ENCODE data around the gene FKBP5. TPM values are rescaled to one million over a fixed set of nuclear protein-coding genes. Genes with fewer than 3 reads are reported as not detected.
A peak's percentile ranks its signal among the peaks of the same experiment; 100 is the strongest.

Gene FKBP5
- polyA plus RNA-seq, 1 experiment: 1.6 TPM

DNA sequence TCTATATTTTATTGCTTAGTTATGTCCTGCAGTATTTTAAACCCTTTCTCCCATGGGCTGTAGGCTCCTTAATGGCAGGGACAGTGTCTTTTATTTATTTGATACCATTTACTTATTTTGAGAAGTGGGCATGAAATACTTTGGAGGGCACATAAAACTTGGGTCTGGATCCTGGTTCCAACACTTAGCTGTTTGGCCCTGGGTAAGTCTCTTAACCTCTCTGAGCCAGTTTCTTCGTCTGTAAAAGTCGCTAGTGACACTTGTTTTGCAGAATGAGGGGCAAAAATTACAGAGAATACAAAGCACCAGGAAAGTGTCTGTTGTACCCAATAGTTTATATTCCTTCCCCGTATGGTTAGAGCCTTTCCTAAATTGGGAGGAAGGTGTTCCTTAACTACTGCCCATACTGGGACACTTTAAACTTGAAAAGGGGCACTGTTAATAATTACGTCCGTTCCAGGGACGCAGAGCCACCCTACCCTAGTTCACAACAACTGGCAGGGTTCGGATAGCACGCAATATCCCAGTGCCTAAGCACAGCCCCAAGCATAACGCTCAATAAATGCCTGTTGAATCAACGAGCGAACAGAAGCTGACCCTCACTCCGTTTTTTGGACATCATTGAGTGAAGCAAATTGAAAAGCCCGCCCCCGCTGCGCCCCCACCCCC, 42.2 kb upstream of the FKBP5 start:
- TF ChIP-seq, protein P1, sequence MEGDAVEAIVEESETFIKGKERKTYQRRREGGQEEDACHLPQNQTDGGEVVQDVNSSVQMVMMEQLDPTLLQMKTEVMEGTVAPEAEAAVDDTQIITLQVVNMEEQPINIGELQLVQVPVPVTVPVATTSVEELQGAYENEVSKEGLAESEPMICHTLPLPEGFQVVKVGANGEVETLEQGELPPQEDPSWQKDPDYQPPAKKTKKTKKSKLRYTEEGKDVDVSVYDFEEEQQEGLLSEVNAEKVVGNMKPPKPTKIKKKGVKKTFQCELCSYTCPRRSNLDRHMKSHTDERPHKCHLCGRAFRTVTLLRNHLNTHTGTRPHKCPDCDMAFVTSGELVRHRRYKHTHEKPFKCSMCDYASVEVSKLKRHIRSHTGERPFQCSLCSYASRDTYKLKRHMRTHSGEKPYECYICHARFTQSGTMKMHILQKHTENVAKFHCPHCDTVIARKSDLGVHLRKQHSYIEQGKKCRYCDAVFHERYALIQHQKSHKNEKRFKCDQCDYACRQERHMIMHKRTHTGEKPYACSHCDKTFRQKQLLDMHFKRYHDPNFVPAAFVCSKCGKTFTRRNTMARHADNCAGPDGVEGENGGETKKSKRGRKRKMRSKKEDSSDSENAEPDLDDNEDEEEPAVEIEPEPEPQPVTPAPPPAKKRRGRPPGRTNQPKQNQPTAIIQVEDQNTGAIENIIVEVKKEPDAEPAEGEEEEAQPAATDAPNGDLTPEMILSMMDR (IDR thresholded peaks at IDR 0.05; ENCODE audit: insufficient read depth, low read depth, low read length): no peak
- no peaks in the 10 kb centered on the region for H3K27me3 ChIP-seq (ENCODE audit: control insufficient read depth, insufficient read depth, low read length)
- CTCF ChIA-PET: interaction anchor here (0.6 to 1.9 kb wide), 3 partner anchors 44 to 200 kb away, joined by 3 to 4 read pairs (median 3); no protein-coding TSS in a partner anchor
- POLR2A ChIA-PET: no interaction called here
- H3K36me3 ChIP-seq (ENCODE audit: control insufficient read depth, insufficient read depth, low read length): no peaks in the 10 kb centered on the region
- H3K4me3 ChIP-seq (ENCODE audit: low read depth, low read length): peak overlapping the region; percentile 77
- no peak for DNase-seq (ENCODE audit: low read depth)

DNA sequence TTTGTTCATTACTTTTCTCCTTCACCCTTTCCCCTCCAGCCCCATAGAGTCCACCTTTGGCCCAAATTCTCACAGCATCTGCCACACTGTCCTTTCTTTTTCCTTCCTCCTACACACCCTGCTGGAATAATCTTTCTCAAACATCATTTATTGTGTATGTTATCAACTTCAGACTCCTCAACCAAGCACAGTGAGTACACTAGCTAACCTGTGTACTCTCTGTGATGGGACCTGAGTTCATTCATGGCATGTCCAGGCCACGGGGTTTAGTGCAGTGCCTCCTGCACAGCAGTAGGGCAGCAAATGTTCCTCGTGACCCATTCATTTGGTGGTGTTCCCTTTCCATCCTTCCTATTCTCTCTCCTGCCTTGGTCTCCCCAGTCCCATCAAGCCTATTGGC, 41.0 kb upstream of the FKBP5 start:
- TF ChIP-seq, protein P1 (IDR thresholded peaks at IDR 0.05; ENCODE audit: insufficient read depth, low read depth, low read length): no peak
- ChIA-PET CTCF (no interaction called here), POLR2A (no interaction called here)

DNA sequence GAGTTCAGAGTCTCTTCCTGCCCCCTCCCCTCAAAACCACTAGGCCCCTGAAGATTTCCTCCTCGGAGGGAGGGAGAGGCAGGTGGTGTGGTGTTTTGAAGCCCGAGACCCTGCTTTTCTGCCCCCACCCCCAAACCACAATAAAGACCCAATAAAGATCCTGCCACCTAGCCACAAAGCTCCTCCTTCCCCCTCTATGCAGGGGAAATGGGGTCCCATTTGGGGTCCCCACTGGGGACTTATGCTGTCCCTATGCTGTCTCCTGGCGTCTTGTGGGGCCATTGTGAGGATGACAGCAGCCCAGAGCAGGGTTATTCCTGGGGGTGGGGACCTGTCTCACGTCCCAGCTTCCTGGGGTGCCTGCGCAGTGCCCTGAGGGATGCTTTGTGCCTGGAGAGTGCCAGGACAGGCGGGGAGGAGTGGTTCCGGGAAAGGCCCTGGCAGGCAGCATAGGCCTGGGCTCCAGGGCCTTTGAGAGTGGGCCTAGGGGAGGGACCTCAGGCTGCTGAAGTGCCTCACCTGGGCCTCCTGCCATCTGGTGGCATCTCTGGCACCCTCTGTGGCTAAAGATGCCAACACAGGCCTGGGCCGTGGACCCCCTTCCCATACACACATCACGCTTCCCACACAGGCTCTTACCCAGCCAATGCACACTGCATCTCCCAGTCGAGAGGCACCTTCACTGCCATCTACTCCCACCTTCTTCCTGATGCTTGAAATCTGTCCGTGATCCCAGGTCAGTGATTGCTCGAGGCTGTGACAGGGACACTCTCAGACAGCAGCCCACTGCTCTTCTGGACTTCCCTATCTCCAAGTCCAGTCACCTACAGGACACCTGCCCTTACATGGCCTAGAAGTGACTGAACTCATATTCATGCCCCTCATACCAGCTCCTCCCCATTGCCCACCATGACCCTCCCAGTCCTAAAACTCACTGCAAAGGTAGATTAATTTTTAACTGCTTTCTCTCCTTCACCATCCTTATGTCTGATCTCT, 40.3 kb upstream of the FKBP5 start:
- DNase-seq (ENCODE audit: low read depth): no peak

More for the DNA sequence above, 41.0 kb upstream of the FKBP5 start:
- Histone ChIP-seq H3K27me3 (ENCODE audit: control insufficient read depth, insufficient read depth, low read length) (no peaks in the 10 kb centered on the region), H3K4me3 (ENCODE audit: low read depth, low read length) (no peak overlapping the region), H3K36me3 (ENCODE audit: control insufficient read depth, insufficient read depth, low read length) (no peaks in the 10 kb centered on the region)
- no peak for DNase-seq (ENCODE audit: low read depth)

DNA sequence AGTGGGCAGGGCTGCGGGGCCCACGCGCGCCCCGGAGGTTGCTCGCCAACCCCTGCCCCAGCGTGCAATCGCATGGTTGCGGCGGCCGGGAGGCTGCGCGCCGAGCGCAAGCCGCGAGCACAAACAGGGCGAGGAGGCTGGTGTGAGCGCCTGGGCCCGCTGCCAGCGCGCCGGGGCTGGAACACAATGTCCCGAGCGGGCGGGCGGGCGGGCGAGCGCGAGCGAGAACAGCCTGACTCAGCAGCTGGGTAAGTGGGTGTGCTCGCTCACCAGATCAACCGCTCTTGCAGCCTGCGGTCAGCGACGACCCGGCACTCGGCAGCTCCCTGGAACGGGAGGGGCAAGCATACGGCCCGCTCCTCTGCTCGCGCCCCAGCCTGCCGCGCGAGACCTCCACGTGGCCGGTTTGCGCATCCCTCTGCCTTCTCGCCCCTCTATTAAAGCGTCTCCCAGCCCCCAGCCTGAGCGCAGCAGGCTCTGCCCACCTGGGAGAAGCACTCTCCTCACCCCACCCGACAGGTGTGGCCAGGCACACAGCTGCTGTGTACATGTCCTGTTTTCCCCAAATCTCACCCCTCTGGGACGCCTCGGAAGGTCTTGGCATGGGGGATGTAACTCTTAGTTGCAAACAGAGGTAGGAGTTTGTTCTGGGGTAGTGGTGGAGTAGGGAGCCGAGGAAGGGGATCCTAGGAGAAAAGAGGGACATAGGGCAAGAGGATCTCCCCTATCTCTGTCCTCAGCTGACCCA, 39.4 kb upstream of the FKBP5 start:
- CTCF ChIA-PET: interaction anchor here (1.0 to 4.8 kb wide), 3 partner anchors 9 to 144 kb away, joined by 3 to 24 read pairs (median 3); partner anchors contain the start of gene ARMC12
- POLR2A ChIA-PET: no interaction called here
- Histone ChIP-seq H3K4me3 (ENCODE audit: low read depth, low read length) (peak overlapping the region; percentile 55), H3K27me3 (ENCODE audit: control insufficient read depth, insufficient read depth, low read length) (no peaks in the 10 kb centered on the region), H3K36me3 (ENCODE audit: control insufficient read depth, insufficient read depth, low read length) (no peaks in the 10 kb centered on the region)
- DNase-seq (ENCODE audit: low read depth): no peak
- TF ChIP-seq, protein P1 (IDR thresholded peaks at IDR 0.05; ENCODE audit: insufficient read depth, low read depth, low read length): peak; percentile 7; the same call in 1 of the 2 replicates

More for the DNA sequence above, 40.3 kb upstream of the FKBP5 start:
- H3K27me3 ChIP-seq (ENCODE audit: control insufficient read depth, insufficient read depth, low read length): no peaks in the 10 kb centered on the region
- no peak overlapping the region for H3K4me3 ChIP-seq (ENCODE audit: low read depth, low read length)
- H3K36me3 ChIP-seq (ENCODE audit: control insufficient read depth, insufficient read depth, low read length): no peaks in the 10 kb centered on the region
- ChIA-PET POLR2A (no interaction called here), CTCF (no interaction called here)
- TF ChIP-seq, protein P1 (IDR thresholded peaks at IDR 0.05; ENCODE audit: insufficient read depth, low read depth, low read length): no peak
